Activated naive CD4-positive, alpha-beta T cell treated with anti-CD3 and anti-CD28 coated beads, Interleukin-2, amount 50 U/mL, for 24 hours (primary cell): ENCODE data around the gene UBN1.
"Not testable (repeated sequence)": the region's sequence is repeated elsewhere in the genome, so short reads cannot be mapped to it uniquely, and the experiment has no call there.

ENCODE experiments used
- H3K27ac Mint-ChIP-seq: one replicate; pipeline ENCODE4 v1.8.0; 2021; ENCODE audit warnings: mild to moderate bottlenecking, mixed read lengths
- H3K27me3 Mint-ChIP-seq: one replicate; pipeline ENCODE4 v1.8.0; 2021; ENCODE audit warnings: mixed read lengths
- H3K36me3 Mint-ChIP-seq: one replicate; pipeline ENCODE4 v1.8.0; 2021; ENCODE audit warnings: mixed read lengths
- H3K4me1 Mint-ChIP-seq: one replicate; pipeline ENCODE4 v1.8.0; 2021; ENCODE audit warnings: mixed read lengths
- H3K4me3 Mint-ChIP-seq: one replicate; pipeline ENCODE4 v1.8.0; 2021; ENCODE audit warnings: mild to moderate bottlenecking, mixed read lengths
- H3K9me3 Mint-ChIP-seq: one replicate; pipeline ENCODE4 v1.8.0; 2021; ENCODE audit warnings: mixed read lengths

UBN1 gene

DNA sequence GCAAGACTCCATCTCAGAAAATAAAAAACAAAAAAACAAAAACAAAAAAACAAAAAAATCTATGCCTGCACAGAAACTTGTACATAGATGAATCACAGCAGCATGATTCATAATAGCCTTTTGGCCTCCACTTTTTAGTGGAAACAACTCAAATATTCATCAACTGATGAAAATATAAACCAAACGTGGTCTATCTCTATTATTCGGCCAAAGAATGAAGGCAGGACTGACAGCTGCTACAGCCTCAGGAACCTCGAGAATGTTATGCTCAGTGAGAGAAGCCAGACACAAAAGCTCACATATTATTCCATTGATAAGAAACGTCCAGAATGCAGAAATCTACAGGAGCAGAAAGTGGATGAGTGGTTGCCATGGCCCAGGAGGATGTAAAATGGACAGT lies 69.8 kb downstream of the UBN1 start:
- Mint-ChIP-seq H3K4me3 (no peak overlapping the region), H3K4me1 (no peaks in the 10 kb centered on the region), H3K9me3 (no peaks in the 10 kb centered on the region), H3K27me3 (no peaks in the 10 kb centered on the region), H3K27ac (no peak overlapping the region), H3K36me3 (no peaks in the 10 kb centered on the region)

GRCh38 chr16:4918781-4919251 lies 71.5 kb downstream of the UBN1 start:
- Mint-ChIP-seq H3K27ac (no peak overlapping the region), H3K9me3 (no peaks in the 10 kb centered on the region), H3K27me3 (no peaks in the 10 kb centered on the region), H3K36me3 (no peaks in the 10 kb centered on the region), H3K4me3 (no peak overlapping the region), H3K4me1 (no peaks in the 10 kb centered on the region)

DNA sequence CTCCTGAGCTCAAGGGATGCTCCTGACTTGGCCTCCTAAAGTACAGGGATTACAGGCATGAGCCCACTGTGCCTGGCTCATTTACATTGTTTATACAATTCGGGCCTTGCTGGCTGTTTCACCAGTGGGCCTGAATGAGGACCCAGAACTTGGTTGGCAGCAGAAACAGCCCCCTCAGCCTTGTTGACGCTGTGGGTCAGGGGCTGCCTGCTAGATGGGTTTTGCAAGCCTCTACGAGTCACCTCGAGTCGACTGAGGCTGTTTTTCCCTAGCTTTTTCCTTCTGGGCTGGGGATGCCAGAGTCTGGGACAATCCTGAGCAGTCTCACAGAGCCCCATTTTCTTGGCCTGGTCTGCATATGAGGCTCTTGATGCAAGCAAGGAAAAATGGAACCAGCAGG lies 73.5 kb downstream of the UBN1 start:
- no peaks in the 10 kb centered on the region for H3K36me3 Mint-ChIP-seq
- H3K27ac Mint-ChIP-seq = no peak overlapping the region
- no peak overlapping the region for H3K4me3 Mint-ChIP-seq
- no peaks in the 10 kb centered on the region for H3K27me3 Mint-ChIP-seq
- no peaks in the 10 kb centered on the region for H3K4me1 Mint-ChIP-seq
- no peaks in the 10 kb centered on the region for H3K9me3 Mint-ChIP-seq

DNA sequence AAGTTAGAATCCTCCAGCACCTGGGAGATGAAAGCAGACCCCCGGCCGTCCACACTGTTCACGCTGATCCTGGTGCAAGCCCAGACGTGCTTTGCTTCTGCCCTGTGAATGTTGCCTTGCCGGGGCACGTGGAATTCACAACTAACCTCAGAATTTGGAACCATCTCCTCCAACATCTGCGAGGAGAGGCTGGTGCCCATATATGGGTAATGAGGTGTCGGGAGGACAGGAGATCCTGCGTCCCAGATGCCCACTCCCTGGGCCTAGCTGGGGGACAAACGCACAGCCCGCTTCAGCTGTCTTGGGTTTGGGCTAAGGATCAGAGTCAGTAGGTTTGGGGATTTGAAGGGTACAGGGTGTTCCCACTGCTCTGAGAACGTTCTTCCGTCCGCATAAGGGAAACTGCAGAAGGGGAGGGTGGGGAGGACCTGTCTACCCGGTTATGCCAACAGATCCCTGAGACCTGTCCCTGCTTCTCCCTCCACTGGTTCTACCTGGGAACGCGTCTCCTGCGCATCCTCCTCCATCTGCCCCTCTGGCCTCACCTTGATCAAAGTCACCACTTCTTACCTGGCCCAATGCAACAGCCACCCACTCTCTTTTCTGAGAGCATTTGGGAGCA lies 75.6 kb downstream of the UBN1 start:
- Mint-ChIP-seq H3K27me3 (no peaks in the 10 kb centered on the region), H3K36me3 (peaks cover 2% of the 10 kb centered on the region), H3K4me1 (no peaks in the 10 kb centered on the region), H3K9me3 (peaks cover 5% of the 10 kb centered on the region), H3K27ac (no peak overlapping the region), H3K4me3 (no peak overlapping the region)

DNA sequence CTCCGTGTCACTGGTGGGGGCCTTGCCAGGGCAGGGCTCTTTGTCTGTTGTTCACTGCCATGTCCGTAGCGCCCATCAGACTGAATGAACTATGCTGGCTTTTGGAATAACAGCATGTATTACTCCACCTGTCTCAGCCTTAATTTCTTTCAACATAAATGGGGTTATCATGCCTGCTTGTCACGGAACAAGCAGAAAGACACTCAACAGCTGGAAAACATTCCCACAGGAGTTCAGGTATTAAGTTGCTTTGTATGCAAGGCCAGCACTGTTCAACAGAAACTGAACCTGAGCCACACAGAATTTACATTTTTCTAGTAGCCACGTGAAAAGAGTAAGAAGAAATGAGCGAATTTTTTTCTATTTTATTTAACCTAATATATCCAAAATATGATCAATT lies 76.6 kb downstream of the UBN1 start:
- Mint-ChIP-seq H3K4me1 (no peaks in the 10 kb centered on the region), H3K36me3 (peaks cover 2% of the 10 kb centered on the region), H3K27ac (no peak overlapping the region), H3K9me3 (peaks cover 5% of the 10 kb centered on the region), H3K27me3 (no peaks in the 10 kb centered on the region), H3K4me3 (no peak overlapping the region)

GRCh38 chr16:4924593-4925292 lies 77.5 kb downstream of the UBN1 start:
- H3K4me1 Mint-ChIP-seq = no peaks in the 10 kb centered on the region
- no peak overlapping the region for H3K4me3 Mint-ChIP-seq
- H3K27ac Mint-ChIP-seq = no peak overlapping the region
- peaks cover 5% of the 10 kb centered on the region for H3K9me3 Mint-ChIP-seq
- no peaks in the 10 kb centered on the region for H3K27me3 Mint-ChIP-seq
- H3K36me3 Mint-ChIP-seq = peaks cover 2% of the 10 kb centered on the region

DNA sequence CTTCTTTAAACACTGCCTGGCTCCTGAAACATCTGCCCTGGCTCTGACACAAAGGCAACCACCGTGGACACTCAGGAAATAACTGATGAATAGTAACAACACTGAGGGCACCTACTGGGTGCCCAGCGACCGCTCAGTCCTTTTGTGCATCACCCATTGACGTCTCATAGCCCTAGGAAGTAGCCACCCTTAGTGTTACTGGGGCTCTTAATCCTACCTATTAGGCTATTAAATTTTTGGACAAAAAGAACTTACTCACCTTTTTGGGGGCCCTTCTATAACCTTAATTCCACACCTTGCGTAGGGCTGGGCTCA lies 78.0 kb downstream of the UBN1 start:
- H3K27me3 Mint-ChIP-seq = no peaks in the 10 kb centered on the region
- no peaks in the 10 kb centered on the region for H3K4me1 Mint-ChIP-seq
- H3K27ac Mint-ChIP-seq = no peak overlapping the region
- peaks cover 5% of the 10 kb centered on the region for H3K9me3 Mint-ChIP-seq
- H3K4me3 Mint-ChIP-seq = no peak overlapping the region
- H3K36me3 Mint-ChIP-seq = peaks cover 2% of the 10 kb centered on the region

GRCh38 chr16:4925791-4926190 lies 78.5 kb downstream of the UBN1 start:
- no peak overlapping the region for H3K27ac Mint-ChIP-seq
- no peaks in the 10 kb centered on the region for H3K4me1 Mint-ChIP-seq
- H3K9me3 Mint-ChIP-seq = peaks cover 5% of the 10 kb centered on the region
- H3K36me3 Mint-ChIP-seq = peaks cover 2% of the 10 kb centered on the region
- no peak overlapping the region for H3K4me3 Mint-ChIP-seq
- H3K27me3 Mint-ChIP-seq = peaks cover 1% of the 10 kb centered on the region

DNA sequence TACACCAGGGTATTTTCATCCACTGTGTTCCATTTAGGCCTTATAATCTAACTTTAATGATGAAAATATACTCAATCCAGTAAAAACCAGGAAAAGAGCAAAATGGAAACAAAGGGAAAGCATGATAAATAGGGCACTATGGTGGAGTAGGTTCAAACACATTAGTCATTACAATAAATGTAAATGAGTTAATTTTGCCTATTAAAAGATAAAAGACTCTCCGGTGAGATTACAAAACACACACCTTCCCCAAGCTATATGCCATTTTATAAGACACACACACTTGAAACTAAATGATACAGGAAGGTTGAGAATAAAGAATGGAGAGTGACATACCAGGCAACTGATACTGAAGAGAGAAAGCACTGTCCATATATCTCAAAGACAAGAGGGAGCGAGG lies 79.6 kb downstream of the UBN1 start:
- H3K4me3 Mint-ChIP-seq = no peak overlapping the region
- H3K4me1 Mint-ChIP-seq = no peaks in the 10 kb centered on the region
- H3K27ac Mint-ChIP-seq = no peak overlapping the region
- peaks cover 2% of the 10 kb centered on the region for H3K36me3 Mint-ChIP-seq
- peaks cover 2% of the 10 kb centered on the region for H3K27me3 Mint-ChIP-seq
- peaks cover 5% of the 10 kb centered on the region for H3K9me3 Mint-ChIP-seq

- H3K9me3 Mint-ChIP-seq = peaks cover 5% of the 10 kb centered on the region
- H3K36me3 Mint-ChIP-seq = peaks cover 2% of the 10 kb centered on the region
Observed at GRCh38 chr16:4927661-4928060, 80.4 kb downstream of the UBN1 start.

DNA sequence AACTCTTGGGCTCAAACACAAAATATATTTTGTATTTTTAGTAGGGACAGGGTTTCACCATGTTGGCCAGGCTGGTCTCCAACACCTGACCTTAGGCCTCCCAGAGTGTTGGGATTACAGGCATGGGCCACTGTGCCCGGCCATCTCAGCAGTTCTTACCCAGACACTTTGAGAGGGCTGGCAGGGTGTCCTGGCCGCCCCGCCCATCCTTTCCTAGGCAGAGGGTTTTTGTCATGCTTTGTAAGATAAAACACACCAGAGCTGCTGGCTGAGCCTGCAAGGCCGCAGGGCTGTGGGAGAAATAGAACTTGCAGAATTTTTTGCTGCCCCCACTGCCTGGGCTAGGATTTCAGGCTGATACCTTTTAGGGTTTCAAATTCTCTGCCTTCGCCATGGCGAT lies 80.9 kb downstream of the UBN1 start:
- no peak overlapping the region for H3K4me3 Mint-ChIP-seq
- H3K27me3 Mint-ChIP-seq = peaks cover 2% of the 10 kb centered on the region
- H3K9me3 Mint-ChIP-seq = peaks cover 5% of the 10 kb centered on the region
- no peak overlapping the region for H3K27ac Mint-ChIP-seq
- H3K4me1 Mint-ChIP-seq = no peaks in the 10 kb centered on the region
- H3K36me3 Mint-ChIP-seq = peaks cover 2% of the 10 kb centered on the region

More at GRCh38 chr16:4927661-4928060, 80.4 kb downstream of the UBN1 start:
- H3K27me3 Mint-ChIP-seq = peaks cover 2% of the 10 kb centered on the region
- no peak overlapping the region for H3K27ac Mint-ChIP-seq
- no peak overlapping the region for H3K4me3 Mint-ChIP-seq
- H3K4me1 Mint-ChIP-seq = no peaks in the 10 kb centered on the region

DNA sequence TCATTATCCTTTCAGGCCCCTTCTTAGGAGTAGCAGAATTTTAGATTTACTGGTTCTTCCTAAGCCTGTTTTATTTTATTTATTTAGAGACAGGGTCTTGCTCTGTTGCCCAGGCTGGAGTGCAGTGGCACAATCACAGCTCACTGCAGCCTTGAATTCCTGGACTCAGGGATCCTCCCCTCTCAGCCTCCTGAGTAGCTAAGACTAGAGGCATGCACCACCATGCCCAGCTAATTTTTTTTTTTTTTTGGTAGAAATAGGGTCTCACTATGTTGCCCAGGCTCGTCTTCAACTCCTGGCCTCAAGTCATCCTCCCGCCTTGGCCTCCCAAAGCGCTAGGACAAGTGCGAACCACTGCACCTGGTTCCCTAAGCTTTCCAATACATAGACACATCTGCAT lies 82.3 kb downstream of the UBN1 start:
- not testable (repeated sequence) for H3K27ac Mint-ChIP-seq, H3K4me1 Mint-ChIP-seq, H3K36me3 Mint-ChIP-seq, H3K9me3 Mint-ChIP-seq, H3K4me3 Mint-ChIP-seq, H3K27me3 Mint-ChIP-seq

DNA sequence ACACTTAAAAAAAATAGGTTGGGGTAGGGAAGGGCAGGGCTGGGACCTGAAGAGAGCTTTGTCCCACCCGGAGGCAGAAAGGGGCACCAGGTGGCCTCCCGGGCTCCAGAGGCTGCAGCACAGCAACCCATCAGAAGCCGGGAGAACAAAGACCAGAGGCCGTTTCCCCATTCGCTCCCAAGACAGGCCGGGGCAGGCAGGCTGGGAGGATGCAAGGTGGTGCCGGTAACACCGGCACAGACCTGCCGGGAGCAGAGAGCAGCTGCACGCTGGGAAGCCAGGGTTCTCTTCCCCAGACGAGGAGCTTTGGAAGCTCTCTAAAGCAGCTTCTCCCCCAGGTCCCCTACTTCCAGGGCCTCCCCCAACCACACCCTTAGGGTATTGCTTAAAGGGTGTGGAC lies 84.1 kb downstream of the UBN1 start:
- H3K27ac Mint-ChIP-seq = no peak overlapping the region
- H3K4me3 Mint-ChIP-seq = no peak overlapping the region
- H3K4me1 Mint-ChIP-seq = no peaks in the 10 kb centered on the region
- H3K27me3 Mint-ChIP-seq = peaks cover 13% of the 10 kb centered on the region
- H3K36me3 Mint-ChIP-seq = no peaks in the 10 kb centered on the region
- H3K9me3 Mint-ChIP-seq = peaks cover 5% of the 10 kb centered on the region
